Measurements from ENCODE around the gene ABHD14A. TPM values are rescaled to one million over a fixed set of nuclear protein-coding genes. Genes with fewer than 3 reads are reported as not detected.

The ABHD14A gene
- total and polyA plus RNA-seq, 2 donors (not counting 1 experiment from before 2014, with no cell fraction given): 5.1 to 10.2 TPM

DNA sequence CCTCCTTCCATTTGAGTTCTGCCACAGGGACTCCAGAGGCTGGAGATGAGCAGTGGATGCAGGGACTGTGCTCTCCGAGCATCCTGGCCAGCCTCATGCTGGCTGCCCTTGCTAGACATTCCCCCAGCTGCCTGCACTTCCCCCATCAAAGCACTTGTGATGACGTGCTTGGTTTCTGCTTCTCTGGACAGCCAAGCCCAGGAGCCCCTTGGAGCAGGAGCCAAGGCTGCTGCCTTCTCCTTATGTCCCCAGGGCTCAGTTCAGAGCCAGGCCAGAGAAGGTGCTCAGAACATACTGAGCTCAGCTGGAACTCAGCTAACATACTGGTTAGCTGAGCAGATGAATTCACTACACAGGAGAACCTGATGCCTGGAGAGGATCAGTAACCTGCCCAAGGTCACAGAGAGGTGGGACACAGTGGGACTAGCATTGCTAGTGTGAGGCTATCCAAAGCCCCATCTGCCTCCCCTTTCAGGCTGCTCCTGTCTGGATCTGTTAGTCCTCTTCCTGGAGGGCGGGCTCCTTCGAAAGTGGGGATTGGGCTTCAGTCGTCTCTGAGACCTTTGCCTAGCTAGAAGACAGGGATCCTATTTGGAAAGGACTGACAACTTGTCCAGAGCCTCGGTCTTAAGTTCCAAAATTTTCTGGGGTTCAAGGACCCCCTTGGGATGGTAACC, 11.9 kb upstream of the ABHD14A start:
- Histone ChIP-seq H3K27ac (ENCODE audit: insufficient read depth, low read length) (no peak overlapping the region), H3K36me3 (ENCODE audit: control insufficient read depth, insufficient read depth, low read length) (peaks cover 12% of the 10 kb centered on the region), H4K20me1 (ENCODE audit: control insufficient read depth, extremely low read depth, insufficient read depth, low read length) (no peaks in the 10 kb centered on the region), H3K4me3 (replicated peaks in 1 of 4; ENCODE audit: control extremely low read depth in 1 of 4, insufficient read depth in 1 of 4, low read depth in 3 of 4, low read length in 4 of 4) (no peak overlapping the region), H3K9ac (ENCODE audit: insufficient read depth, low read length) (no peak overlapping the region), H3K9me3 (ENCODE audit: control insufficient read depth, insufficient read depth, low read depth, low read length) (no peaks in the 10 kb centered on the region), H2AFZ (ENCODE audit: low read length) (no peak overlapping the region), H3K27me3 (ENCODE audit: control insufficient read depth, insufficient read depth, low read length) (no peaks in the 10 kb centered on the region), H3K79me2 (ENCODE audit: control insufficient read depth, insufficient read depth, low read length) (peaks cover 14% of the 10 kb centered on the region), H3K4me2 (ENCODE audit: extremely low read depth, insufficient read depth, low read length) (no peak overlapping the region), H3K4me1 (ENCODE audit: control insufficient read depth, extremely low read depth, insufficient read depth, low read length) (peaks cover 5% of the 10 kb centered on the region)
- no peak for DNase-seq (ENCODE audit: low read depth in 2 of 2)
- no peak for TF ChIP-seq EZH2 (IDR thresholded peaks at IDR 0.05; ENCODE audit: low read length, missing control alignments)
- no peak for TF ChIP-seq CTCF (conservative IDR thresholded peaks at IDR 0.05 in 1 of 2, IDR thresholded peaks at IDR 0.05 in 1 of 2; ENCODE audit: low read depth in 1 of 2, low read length in 2 of 2)

DNA sequence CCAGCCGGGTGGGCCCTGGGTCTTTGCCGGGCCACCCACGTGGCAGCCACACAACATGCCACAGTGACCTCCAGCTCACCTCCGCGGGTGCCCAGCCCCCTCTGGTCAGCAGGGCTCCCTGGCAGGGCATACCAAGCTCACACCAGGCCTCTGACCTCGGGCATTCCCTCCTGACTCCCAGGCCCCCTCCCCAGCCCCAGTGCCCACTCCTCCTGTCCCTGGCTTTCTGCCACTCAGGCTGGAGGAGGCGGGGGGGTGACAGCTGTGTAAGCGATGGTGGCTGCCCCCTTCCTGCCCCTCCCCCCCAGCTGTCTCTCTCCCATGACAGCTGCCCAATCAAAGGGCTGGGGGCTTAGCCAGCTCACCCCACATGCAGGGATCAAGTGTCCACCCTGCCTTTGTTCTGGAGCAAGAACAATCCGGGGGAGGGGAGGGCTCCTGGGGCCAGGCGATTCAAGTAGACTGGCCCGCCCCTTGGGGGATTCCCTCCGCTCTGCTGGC, 10.9 kb upstream of the ABHD14A start:
- Histone ChIP-seq H3K9me3 (ENCODE audit: control insufficient read depth, insufficient read depth, low read depth, low read length) (no peaks in the 10 kb centered on the region), H3K4me3 (replicated peaks in 1 of 4; ENCODE audit: control extremely low read depth in 1 of 4, insufficient read depth in 1 of 4, low read depth in 3 of 4, low read length in 4 of 4) (no peak overlapping the region), H3K79me2 (ENCODE audit: control insufficient read depth, insufficient read depth, low read length) (peaks cover 14% of the 10 kb centered on the region), H3K27ac (ENCODE audit: insufficient read depth, low read length) (no peak overlapping the region), H3K4me1 (ENCODE audit: control insufficient read depth, extremely low read depth, insufficient read depth, low read length) (peaks cover 8% of the 10 kb centered on the region), H3K4me2 (ENCODE audit: extremely low read depth, insufficient read depth, low read length) (no peak overlapping the region), H4K20me1 (ENCODE audit: control insufficient read depth, extremely low read depth, insufficient read depth, low read length) (no peaks in the 10 kb centered on the region), H2AFZ (ENCODE audit: low read length) (no peak overlapping the region), H3K27me3 (ENCODE audit: control insufficient read depth, insufficient read depth, low read length) (no peaks in the 10 kb centered on the region), H3K36me3 (ENCODE audit: control insufficient read depth, insufficient read depth, low read length) (peaks cover 10% of the 10 kb centered on the region), H3K9ac (ENCODE audit: insufficient read depth, low read length) (no peak overlapping the region)
- TF ChIP-seq CTCF (conservative IDR thresholded peaks at IDR 0.05 in 1 of 2, IDR thresholded peaks at IDR 0.05 in 1 of 2; ENCODE audit: low read depth in 1 of 2, low read length in 2 of 2) (no peak), EZH2 (IDR thresholded peaks at IDR 0.05; ENCODE audit: low read length, missing control alignments) (no peak)
- no peak for DNase-seq (ENCODE audit: low read depth in 2 of 2)

- Histone ChIP-seq H3K36me3 (ENCODE audit: control insufficient read depth, insufficient read depth, low read length) (peaks cover 6% of the 10 kb centered on the region), H3K9ac (ENCODE audit: insufficient read depth, low read length) (no peak overlapping the region), H3K27ac (ENCODE audit: insufficient read depth, low read length) (no peak overlapping the region), H4K20me1 (ENCODE audit: control insufficient read depth, extremely low read depth, insufficient read depth, low read length) (no peaks in the 10 kb centered on the region), H3K79me2 (ENCODE audit: control insufficient read depth, insufficient read depth, low read length) (peaks cover 14% of the 10 kb centered on the region), H3K4me2 (ENCODE audit: extremely low read depth, insufficient read depth, low read length) (no peak overlapping the region), H3K4me1 (ENCODE audit: control insufficient read depth, extremely low read depth, insufficient read depth, low read length) (peaks cover 8% of the 10 kb centered on the region), H3K4me3 (replicated peaks in 1 of 4; ENCODE audit: control extremely low read depth in 1 of 4, insufficient read depth in 1 of 4, low read depth in 3 of 4, low read length in 4 of 4) (no peak overlapping the region), H3K27me3 (ENCODE audit: control insufficient read depth, insufficient read depth, low read length) (no peaks in the 10 kb centered on the region), H2AFZ (ENCODE audit: low read length) (no peak overlapping the region), H3K9me3 (ENCODE audit: control insufficient read depth, insufficient read depth, low read depth, low read length) (no peaks in the 10 kb centered on the region)
- DNase-seq (ENCODE audit: low read depth in 2 of 2): no peak
- TF ChIP-seq CTCF (conservative IDR thresholded peaks at IDR 0.05 in 1 of 2, IDR thresholded peaks at IDR 0.05 in 1 of 2; ENCODE audit: low read depth in 1 of 2, low read length in 2 of 2): no peak
- TF ChIP-seq EZH2 (IDR thresholded peaks at IDR 0.05; ENCODE audit: low read length, missing control alignments): no peak
Observed at GRCh38 chr3:51964521-51964920, 10.3 kb upstream of the ABHD14A start.

Data from fibroblast of lung (primary cell).